A549 (cell line): ENCODE results near the gene TMEM141. TPM values are rescaled to one million over a fixed set of nuclear protein-coding genes. Genes with fewer than 3 reads are reported as not detected.
A peak's percentile ranks its signal among the peaks of the same experiment; 100 is the strongest.

ENCODE experiments used
- ATAC-seq, 2 experiments: fragments of 200-7000 bp in 1 of 2; fragments of >200 bp in 1 of 2; cut with Nextera tagmentation in 1 of 2; cut with Tn5 transposase in 1 of 2; 3 replicates each; pipeline versions ENCODE4 v1.8.0 to v1.9.1; 2018 to 2020; ENCODE audit warnings: mild to moderate bottlenecking in 1 of 2, moderate library complexity in 1 of 2
- CTCF ChIA-PET: fragments of 300-600 bp; sonication (Branson Sonifier 250); formaldehyde crosslinking; extraction: SDS; loops from one replicate; lab custom pipeline; 2021; ENCODE audit warnings: antibody characterized with exemption, inconsistent platforms; lab: Yijun Ruan, JAX
- POLR2A ChIA-PET: fragments of 350-600 bp; formaldehyde crosslinking; extraction: SDS; loops from one replicate; lab custom pipeline; 2021; ENCODE audit warnings: antibody characterized with exemption, inconsistent platforms; lab: Yijun Ruan, JAX
- DNase-seq, 2 experiments: peaks; one replicate each; pipeline versions ENCODE4 v3.0.0 to v3.0.0-alpha.2; 2011 to 2016; ENCODE audit warnings: low read depth in 1 of 2, low spot score in 1 of 2
- FAIRE-seq: peaks from 2 replicates; lab custom pipeline; 2011; peaks lifted over from hg19 to GRCh38; lab: Jason Lieb, UNC
- H3K27ac ChIP-seq, 2 experiments: fragments of >200 bp; sonication (Bioruptor Twin); formaldehyde crosslinking; 3 replicates each; pipeline ENCODE4 v1.5.1; 2016 to 2017
- H3K4me1 ChIP-seq: fragments of >200 bp; sonication (Bioruptor Twin); formaldehyde crosslinking; 3 replicates; pipeline ENCODE4 v1.6.1; 2016
- H3K4me2 ChIP-seq: fragments of >200 bp; sonication (Bioruptor Twin); formaldehyde crosslinking; 3 replicates; pipeline ENCODE4 v1.6.1; 2016
- H3K4me3 ChIP-seq: fragments of >200 bp; sonication (Bioruptor Twin); formaldehyde crosslinking; 3 replicates; pipeline ENCODE4 v1.5.1; 2016
- H3K9me3 ChIP-seq: fragments of >200 bp; sonication (Bioruptor Twin); formaldehyde crosslinking; 3 replicates; pipeline ENCODE4 v1.6.1; 2016
- CBX2 ChIP-seq: fragments of 200-600 bp; sonication (generic); IDR thresholded peaks from 2 replicates; pipeline ENCODE4 v1.6.1; 2016; ENCODE audit warnings: low read depth, mild to moderate bottlenecking, borderline replicate concordance
- CEBPB ChIP-seq, 2 experiments: fragments of >200 bp in 1 of 2; sonication (Bioruptor Twin) in 1 of 2; formaldehyde crosslinking in 1 of 2; IDR thresholded peaks; 2 replicates each; pipeline ENCODE4 v1.6.1; 2012 to 2016
- CHD4 ChIP-seq: fragments of 200-600 bp; sonication (generic); IDR thresholded peaks from 2 replicates; pipeline ENCODE4 v1.6.1; 2016; ENCODE audit warnings: antibody characterized with exemption, mild to moderate bottlenecking, borderline replicate concordance
- FOSB ChIP-seq: fragments of 250-450 bp; sonication (Bioruptor Pico); IDR thresholded peaks from 2 replicates; pipeline ENCODE4 v1.5.0; 2020; ENCODE audit warnings: mild to moderate bottlenecking, moderate library complexity
- FOSL2 ChIP-seq, 2 experiments: fragments of 450-650 bp in 1 of 2; fragments of >200 bp in 1 of 2; sonication (Bioruptor Twin) in 1 of 2; formaldehyde crosslinking; IDR thresholded peaks; 2 replicates each; pipeline versions ENCODE4 v1.5.0 to v1.6.1; 2016 to 2020; ENCODE audit warnings: mild to moderate bottlenecking in 1 of 2, moderate library complexity in 1 of 2
- GATA3 ChIP-seq: IDR thresholded peaks from 2 replicates; pipeline ENCODE4 v1.6.1; 2012; ENCODE audit warnings: borderline replicate concordance
- HDAC2 ChIP-seq: fragments of 200-600 bp; sonication (generic); IDR thresholded peaks from 2 replicates; pipeline ENCODE4 v1.6.1; 2016
- HES2 ChIP-seq: fragments of >200 bp; sonication (Bioruptor Twin); formaldehyde crosslinking; IDR thresholded peaks from 2 replicates; pipeline ENCODE4 v1.6.1; 2016
- HEYL ChIP-seq: fragments of 250-450 bp; sonication (Bioruptor Pico); IDR thresholded peaks from 2 replicates; pipeline ENCODE4 v1.8.0; 2021; ENCODE audit warnings: mild to moderate bottlenecking, moderate library complexity
- HMGXB4 ChIP-seq: fragments of 250-450 bp; sonication (Bioruptor Pico); IDR thresholded peaks from 2 replicates; pipeline ENCODE4 v1.5.0; 2021; ENCODE audit warnings: mild to moderate bottlenecking, moderate library complexity, borderline replicate concordance
- JUN ChIP-seq, 2 experiments: fragments of >200 bp; sonication (Bioruptor Twin); formaldehyde crosslinking; IDR thresholded peaks; 2 replicates in 1 of 2; 3 replicates in 1 of 2; pipeline ENCODE4 v1.6.1; 2016 to 2017
- JUNB ChIP-seq: fragments of >200 bp; sonication (Bioruptor Twin); formaldehyde crosslinking; IDR thresholded peaks from 2 replicates; pipeline ENCODE4 v1.6.1; 2016
- MAZ ChIP-seq: fragments of 150-350 bp; IDR thresholded peaks from 2 replicates; pipeline ENCODE4 v1.6.1; 2014; ENCODE audit warnings: antibody characterized with exemption, low read depth, low read length, borderline replicate concordance
- NFE2L2 ChIP-seq: fragments of 150-350 bp; conservative IDR thresholded peaks from 2 replicates; pipeline ENCODE4 v1.6.1; 2014; ENCODE audit warnings: low read length
- NR3C1 ChIP-seq: fragments of >200 bp; sonication (Bioruptor Twin); formaldehyde crosslinking; IDR thresholded peaks from 3 replicates; pipeline ENCODE4 v1.6.1; 2017
- PBX3 ChIP-seq: IDR thresholded peaks from 2 replicates; pipeline ENCODE4 v1.6.1; 2012
- POLR2A ChIP-seq: IDR thresholded peaks from 2 replicates; pipeline ENCODE4 v1.6.1; 2012; ENCODE audit warnings: mild to moderate bottlenecking, low read length
- POLR2AphosphoS2 ChIP-seq: conservative IDR thresholded peaks from 2 replicates; pipeline ENCODE4 v1.6.1; 2012; ENCODE audit warnings: low read length, improper control_type of control experiment, inconsistent platforms
- RAD21 ChIP-seq, 2 experiments: fragments of >200 bp in 1 of 2; sonication (Bioruptor Twin) in 1 of 2; formaldehyde crosslinking in 1 of 2; IDR thresholded peaks in 1 of 2; conservative IDR thresholded peaks in 1 of 2; 2 replicates in 1 of 2; 3 replicates in 1 of 2; pipeline ENCODE4 v1.6.1; 2012 to 2018; ENCODE audit warnings: inconsistent platforms in 1 of 2
- RARB ChIP-seq: fragments of 250-450 bp; sonication (Bioruptor Pico); IDR thresholded peaks from 2 replicates; pipeline ENCODE4 v1.8.0; 2021; ENCODE audit warnings: mild to moderate bottlenecking, moderate library complexity
- RCOR1 ChIP-seq: fragments of 150-350 bp; IDR thresholded peaks from 2 replicates; pipeline ENCODE4 v1.6.1; 2014; ENCODE audit warnings: antibody characterized with exemption, low read length, low read depth
- RFX5 ChIP-seq: fragments of 450-650 bp; IDR thresholded peaks from 2 replicates; pipeline ENCODE4 v1.7.1; 2014; ENCODE audit warnings: antibody characterized with exemption, mild to moderate bottlenecking, moderate library complexity
- RNF2 ChIP-seq: fragments of 200-600 bp; sonication (generic); IDR thresholded peaks from 2 replicates; pipeline ENCODE4 v1.6.1; 2016; ENCODE audit warnings: low read depth, mild to moderate bottlenecking, antibody characterized with exemption, moderate library complexity, borderline replicate concordance
- TP53 ChIP-seq: fragments of 250-450 bp; sonication (Bioruptor Pico); IDR thresholded peaks from 2 replicates; pipeline ENCODE4 v1.5.0; 2021; ENCODE audit warnings: mild to moderate bottlenecking, moderate library complexity
- WGBS: methylation state at CpG from one replicate; pipeline ENCODE4 v1.1.6; 2017; ENCODE audit errors: missing lambda C conversion rate; 5-methylcytosine and 5-hydroxymethylcytosine counted together
- polyA plus RNA-seq, 4 experiments: library from polyadenylated mRNA; depleted of rRNA in 3 of 4; stranded (reverse); fragments of >200 nt; fragmentation: RNase III in 1 of 4; extraction: RNeasy Plus Mini Kit Qiagen cat#74134 plus additional on column Dnase treatment in 1 of 4; gene quantifications; 2 replicates in 3 of 4; 3 replicates in 1 of 4; pipeline ENCODE4 v1.2.3, GENCODE V29; 2011 to 2017

The TMEM141 gene
- polyA plus RNA-seq, 2 of the 4 experiments (the other 2 are of a cell fraction), result 64.5 to 70.7 TPM

- POLR2A ChIA-PET, result interaction anchor here (1.3 kb wide), 1 partner anchor 35 kb away, joined by 4 read pairs; no protein-coding TSS in a partner anchor
- CTCF ChIA-PET, result interaction anchor here (1.0 to 28.0 kb wide), 5 partner anchors 15 to 34 kb away, joined by 3 to 625 read pairs (median 11); partner anchors contain the start of genes LCN10, LCN6 and TMEM141
- 52% methylated on average over 20 of the region's 37 CpGs for WGBS
Observed at GRCh38 chr9:136762915-136763648, 28.1 kb upstream of the TMEM141 start.

GRCh38 chr9:136763649-136764035 is 27.5 kb upstream of the TMEM141 start:
- POLR2A ChIA-PET, result interaction anchor here (1.3 kb wide), 1 partner anchor 36 kb away, joined by 4 read pairs; no protein-coding TSS in a partner anchor
- no peak for FAIRE-seq
- DNase-seq, result no peak
- peaks cover 16% of the 10 kb centered on the region for H3K4me1 ChIP-seq
- TF ChIP-seq FOSB (CRISPR knock-in tag) (no peak), NR3C1 (no peak), POLR2A (no peak), FOSL2 (IDR thresholded peaks at IDR 0.05) (no peak), FOSL2 (CRISPR knock-in tag; IDR thresholded peaks at IDR 0.05) (no peak), CHD4 (no peak), HEYL (CRISPR knock-in tag) (no peak), RCOR1 (no peak), JUNB (no peak), RARB (no peak), RFX5 (no peak), NFE2L2 (no peak)
- TF ChIP-seq, all 56 proteins: peak for 0
- ATAC-seq, result no peak
- CTCF ChIA-PET, result interaction anchor here (1.0 to 28.0 kb wide), 4 partner anchors 15 to 265 kb away, joined by 3 to 625 read pairs (median 8); partner anchors contain the start of gene TMEM141
- Histone ChIP-seq H3K9me3 (no peaks in the 10 kb centered on the region), H3K27ac (0 out of 6 replicates have a peak overlapping the region, but pooled peaks of 1 of the 2 experiments have one; percentile 36), H3K4me3 (no peak overlapping the region), H3K4me2 (peak overlapping the region; percentile 66; the same call in 1 of the 3 replicates)
- 88% methylated on average over 14 of the region's 14 CpGs for WGBS

More at GRCh38 chr9:136762915-136763648, 28.1 kb upstream of the TMEM141 start:
- TF ChIP-seq POLR2AphosphoS2 (no peak), NR3C1 (no peak), MAZ (no peak), PBX3 (no peak), HDAC2 (no peak), TP53 (CRISPR knock-in tag) (no peak), HMGXB4 (CRISPR knock-in tag) (no peak), POLR2A (peak; percentile 22; the same call in 1 of the 2 replicates)
- H3K4me1 ChIP-seq, result peaks cover 16% of the 10 kb centered on the region
- H3K9me3 ChIP-seq, result no peaks in the 10 kb centered on the region
- H3K4me2 ChIP-seq, result peak overlapping the region; percentile 66
- DNase-seq (peak; percentile 49 to 79), ATAC-seq (peak; percentile 21 to 68; a peak in 4 of 6 replicates), FAIRE-seq (no peak)
- peak overlapping the region in 1 of 2 experiments; percentile 68; a peak in 3 of 6 replicates for H3K27ac ChIP-seq
- no peak overlapping the region for H3K4me3 ChIP-seq

GRCh38 chr9:136764301-136764891 is 26.7 kb upstream of the TMEM141 start, which contains the start of gene LCN15:
LCN15 (minus strand) TSS chr9:136764518; CDS start chr9:136764488, 30 bp downstream.
- TF ChIP-seq GATA3 (no peak), RNF2 (no peak), RAD21 (conservative IDR thresholded peaks at IDR 0.05 in 1 of 2, IDR thresholded peaks at IDR 0.05 in 1 of 2) (no peak), HDAC2 (no peak), HMGXB4 (CRISPR knock-in tag) (no peak), CEBPB (IDR thresholded peaks at IDR 0.05) (no peak), FOSB (CRISPR knock-in tag) (no peak), HES2 (no peak), HEYL (CRISPR knock-in tag) (no peak), CBX2 (no peak), JUN (IDR thresholded peaks at IDR 0.05) (no peak)
- TF ChIP-seq, all 56 proteins: peak for 0
- no peak within 1 kb of the TSS for H3K4me3 ChIP-seq
- FAIRE-seq, result no peak
- H3K9me3 ChIP-seq, result no peaks in the 10 kb centered on the region
- peaks cover 16% of the 10 kb centered on the region for H3K4me1 ChIP-seq
- DNase-seq, result no peak
- 85% methylated on average over 12 of the region's 14 CpGs for WGBS
- ATAC-seq, result no peak
- peak within 1 kb of the TSS; percentile 66 for H3K4me2 ChIP-seq
- POLR2A ChIA-PET, result interaction anchor here (1.3 kb wide), 1 partner anchor 36 kb away, joined by 4 read pairs; no protein-coding TSS in a partner anchor
- peak within 1 kb of the TSS in 1 of 2 experiments; percentile 36; a peak in 1 of 6 replicates for H3K27ac ChIP-seq
- CTCF ChIA-PET, result interaction anchor here (1.2 to 28.0 kb wide), 3 partner anchors 14 to 264 kb away, joined by 4 to 625 read pairs (median 11); partner anchors contain the start of gene TMEM141
